ENCODE results near the gene ORMDL1.

Gene ORMDL1

DNA sequence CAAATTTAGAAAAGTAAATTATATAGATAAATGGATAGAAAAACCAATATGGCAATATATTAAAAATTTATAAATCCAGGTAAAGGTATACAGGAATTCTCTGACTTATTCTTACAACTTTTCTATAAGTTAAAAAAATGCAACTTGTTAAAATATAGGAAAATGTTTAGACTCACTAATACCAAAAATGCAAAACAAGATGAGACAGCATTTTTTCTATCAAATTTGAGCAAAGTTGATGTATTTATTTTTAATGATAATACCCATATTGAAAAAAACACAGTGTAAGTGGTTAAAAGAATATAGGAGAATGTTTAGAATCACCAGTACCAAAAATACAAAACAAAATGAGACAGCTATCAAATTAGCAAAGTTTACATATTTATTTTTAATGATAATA is 57.3 kb downstream of the ORMDL1 start:
- no peak overlapping the region for H3K4me3 ChIP-seq (ENCODE audit: low read depth, low read length)
- TF ChIP-seq POLR2A (IDR thresholded peaks at IDR 0.05; ENCODE audit: extremely low read depth, insufficient read length) (no peak), MYC (IDR thresholded peaks at IDR 0.05; ENCODE audit: low read depth, low read length) (no peak)
- TF ChIP-seq, protein P1, sequence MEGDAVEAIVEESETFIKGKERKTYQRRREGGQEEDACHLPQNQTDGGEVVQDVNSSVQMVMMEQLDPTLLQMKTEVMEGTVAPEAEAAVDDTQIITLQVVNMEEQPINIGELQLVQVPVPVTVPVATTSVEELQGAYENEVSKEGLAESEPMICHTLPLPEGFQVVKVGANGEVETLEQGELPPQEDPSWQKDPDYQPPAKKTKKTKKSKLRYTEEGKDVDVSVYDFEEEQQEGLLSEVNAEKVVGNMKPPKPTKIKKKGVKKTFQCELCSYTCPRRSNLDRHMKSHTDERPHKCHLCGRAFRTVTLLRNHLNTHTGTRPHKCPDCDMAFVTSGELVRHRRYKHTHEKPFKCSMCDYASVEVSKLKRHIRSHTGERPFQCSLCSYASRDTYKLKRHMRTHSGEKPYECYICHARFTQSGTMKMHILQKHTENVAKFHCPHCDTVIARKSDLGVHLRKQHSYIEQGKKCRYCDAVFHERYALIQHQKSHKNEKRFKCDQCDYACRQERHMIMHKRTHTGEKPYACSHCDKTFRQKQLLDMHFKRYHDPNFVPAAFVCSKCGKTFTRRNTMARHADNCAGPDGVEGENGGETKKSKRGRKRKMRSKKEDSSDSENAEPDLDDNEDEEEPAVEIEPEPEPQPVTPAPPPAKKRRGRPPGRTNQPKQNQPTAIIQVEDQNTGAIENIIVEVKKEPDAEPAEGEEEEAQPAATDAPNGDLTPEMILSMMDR (IDR thresholded peaks at IDR 0.05; ENCODE audit: low read depth, low read length), result no peak
- TF ChIP-seq, protein P2, sequence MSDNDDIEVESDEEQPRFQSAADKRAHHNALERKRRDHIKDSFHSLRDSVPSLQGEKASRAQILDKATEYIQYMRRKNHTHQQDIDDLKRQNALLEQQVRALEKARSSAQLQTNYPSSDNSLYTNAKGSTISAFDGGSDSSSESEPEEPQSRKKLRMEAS (IDR thresholded peaks at IDR 0.05; ENCODE audit: low read depth, low read length), result no peak
- no peak for DNase-seq (ENCODE audit: low read depth)

DNA sequence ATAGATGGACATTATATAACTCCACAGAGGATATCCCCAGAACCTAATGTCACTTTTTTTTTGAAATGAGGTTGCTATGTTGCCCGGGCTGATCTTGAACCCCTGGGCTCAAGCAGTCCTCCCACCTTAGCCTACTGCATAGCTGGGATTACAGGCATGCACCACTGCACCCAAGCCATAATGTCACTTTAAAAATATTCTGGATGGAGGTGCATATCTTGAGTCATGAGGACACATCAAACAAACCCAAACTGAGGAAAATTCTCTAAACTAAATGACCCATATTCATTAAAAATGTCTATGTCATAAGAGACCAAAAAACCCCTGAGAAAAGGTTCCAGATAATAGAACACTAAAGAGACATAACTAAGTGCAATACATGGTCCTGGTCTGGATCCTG is 57.9 kb downstream of the ORMDL1 start:
- TF ChIP-seq POLR2A (IDR thresholded peaks at IDR 0.05; ENCODE audit: extremely low read depth, insufficient read length), result no peak
- TF ChIP-seq, protein P1 (IDR thresholded peaks at IDR 0.05; ENCODE audit: low read depth, low read length), result no peak
- no peak for TF ChIP-seq MYC (IDR thresholded peaks at IDR 0.05; ENCODE audit: low read depth, low read length)
- TF ChIP-seq, protein P2 (IDR thresholded peaks at IDR 0.05; ENCODE audit: low read depth, low read length), result no peak
- DNase-seq (ENCODE audit: low read depth), result no peak
- H3K4me3 ChIP-seq (ENCODE audit: low read depth, low read length), result no peak overlapping the region

DNA sequence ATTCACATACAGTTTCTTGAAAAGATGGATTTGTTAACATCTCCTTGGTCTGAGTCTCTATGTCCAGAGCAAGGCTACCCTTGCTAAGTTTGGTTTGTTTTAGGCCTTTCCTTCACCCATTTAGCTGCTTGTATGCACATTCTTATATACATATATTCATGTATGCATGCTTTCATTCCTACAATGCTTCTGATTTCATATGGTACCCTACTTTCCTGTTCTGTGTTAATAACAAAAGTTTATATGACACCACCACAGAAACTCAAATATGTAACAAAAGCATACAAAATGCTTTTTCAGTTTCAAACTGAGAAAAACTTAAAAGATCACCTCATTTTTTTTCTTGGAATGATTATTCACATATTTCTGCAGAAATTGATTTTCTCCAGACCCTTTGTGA is 60.9 kb downstream of the ORMDL1 start:
- no peak for DNase-seq (ENCODE audit: low read depth)
- TF ChIP-seq, protein P2 (IDR thresholded peaks at IDR 0.05; ENCODE audit: low read depth, low read length), result no peak
- TF ChIP-seq, protein P1 (IDR thresholded peaks at IDR 0.05; ENCODE audit: low read depth, low read length), result no peak
- H3K4me3 ChIP-seq (ENCODE audit: low read depth, low read length), result no peak overlapping the region

All from NB4 (cell line).